GM12878 (cell line): ENCODE data around the gene RTN4R. TPM values are rescaled to one million over a fixed set of nuclear protein-coding genes. Genes with fewer than 3 reads are reported as not detected.
A peak's percentile ranks its signal among the peaks of the same experiment; 100 is the strongest.

ENCODE experiments used
- BCL3 ChIP-seq: IDR thresholded peaks from 2 replicates; pipeline ENCODE4 v1.6.1; 2011; ENCODE audit warnings: borderline replicate concordance, low read depth, mild to moderate bottlenecking, moderate library complexity, low read length; ENCODE audit not compliant: insufficient read depth, poor library complexity, severe bottlenecking
- CHD4 ChIP-seq: fragments of 200-600 bp; sonication (generic); IDR thresholded peaks from 2 replicates; pipeline ENCODE4 v1.6.1; 2016; ENCODE audit warnings: mild to moderate bottlenecking
- ESRRA ChIP-seq: IDR thresholded peaks from 2 replicates; pipeline ENCODE4 v1.6.1; 2012; ENCODE audit warnings: mild to moderate bottlenecking, low read length, improper control_type of control experiment
- ETV6 ChIP-seq, 2 experiments: fragments of 450-650 bp in 1 of 2; IDR thresholded peaks in 1 of 2; conservative IDR thresholded peaks in 1 of 2; 2 replicates each; pipeline ENCODE4 v1.6.1; 2014; ENCODE audit warnings: antibody characterized with exemption in 1 of 2, borderline replicate concordance in 1 of 2, low read depth in 1 of 2, mild to moderate bottlenecking in 1 of 2, moderate library complexity in 1 of 2
- IKZF2 ChIP-seq, 2 experiments: fragments of 450-650 bp; IDR thresholded peaks; 2 replicates each; pipeline ENCODE4 v1.6.1; 2017; ENCODE audit warnings: mild to moderate bottlenecking in 2 of 2, moderate library complexity in 2 of 2
- JUNB ChIP-seq: IDR thresholded peaks from 2 replicates; pipeline ENCODE4 v1.6.1; 2016; ENCODE audit warnings: antibody characterized with exemption, mild to moderate bottlenecking
- NKRF ChIP-seq: fragments of 450-650 bp; conservative IDR thresholded peaks from 2 replicates; pipeline ENCODE4 v1.6.1; 2017; ENCODE audit warnings: mild to moderate bottlenecking, moderate library complexity
- PKNOX1 ChIP-seq: fragments of 450-650 bp; IDR thresholded peaks from 2 replicates; pipeline ENCODE4 v1.6.1; 2016; ENCODE audit warnings: mild to moderate bottlenecking
- POLR2AphosphoS5 ChIP-seq: IDR thresholded peaks from 2 replicates; pipeline ENCODE4 v1.6.1; 2011; ENCODE audit warnings: mild to moderate bottlenecking, low read length, inconsistent platforms
- RBBP5 ChIP-seq: fragments of 200-600 bp; sonication (generic); conservative IDR thresholded peaks from 2 replicates; pipeline ENCODE4 v1.6.1; 2016
- STAT1 ChIP-seq: fragments of 450-650 bp; conservative IDR thresholded peaks from 2 replicates; pipeline ENCODE4 v1.6.1; 2014; ENCODE audit warnings: antibody characterized with exemption, mild to moderate bottlenecking
- TCF12 ChIP-seq: IDR thresholded peaks from 2 replicates; pipeline ENCODE4 v1.6.1; 2011; ENCODE audit warnings: low read depth, mild to moderate bottlenecking, low read length
- ZBTB11 ChIP-seq: fragments of 450-650 bp; formaldehyde crosslinking; IDR thresholded peaks from 2 replicates; pipeline ENCODE4 v1.5.0; 2022; ENCODE audit warnings: mild to moderate bottlenecking, missing genetic modification characterization
- ZBTB33 ChIP-seq: fragments of 450-650 bp; IDR thresholded peaks from 2 replicates; pipeline ENCODE4 v1.6.1; 2017; ENCODE audit warnings: mild to moderate bottlenecking
- ZNF622 ChIP-seq: fragments of 450-650 bp; IDR thresholded peaks from 2 replicates; pipeline ENCODE4 v1.6.1; 2017; ENCODE audit warnings: mild to moderate bottlenecking, inconsistent platforms
- ZSCAN29 ChIP-seq: fragments of 450-650 bp; IDR thresholded peaks from 2 replicates; pipeline ENCODE4 v1.6.1; 2017; ENCODE audit warnings: mild to moderate bottlenecking, moderate library complexity
- polyA plus RNA-seq, 11 experiments: library from polyadenylated mRNA; depleted of rRNA in 4 of 11; unstranded in 6 of 11; stranded (reverse) in 5 of 11; fragments of >200 nt; fragmentation: Nextera tagmentation in 4 of 11; fragmentation: Illumina TruSeq in 1 of 11; extraction: Ambion mirVana in 4 of 11; extraction: Trizol in 1 of 11; gene quantifications; 1 replicate in 1 of 11; 2 replicates in 10 of 11; pipeline versions ENCODE4 v1.2.1 to v1.2.3, GENCODE V29; 2011 to 2016; ENCODE audit warnings: inconsistent platforms in 2 of 11, missing spikeins in 2 of 11, low read depth in 1 of 11
- total RNA-seq, 4 experiments: library from RNA; depleted of rRNA in 3 of 4; stranded (reverse); fragments of >200 nt in 3 of 4; fragmentation: Illumina TruSeq in 1 of 4; extraction: Trizol in 1 of 4; gene quantifications; 2 replicates each; pipeline versions ENCODE4 v1.2.1 to v1.2.3, GENCODE V29; 2013 to 2021

RTN4R gene
- total and polyA plus RNA-seq, 10 of the 15 experiments (the other 5 are each of a cell fraction or from before 2014, with no cell fraction given) = 0.03 to 1.0 (median 0.60) TPM; not detected in 2

- TF ChIP-seq ZBTB33 (no peak), POLR2AphosphoS5 (no peak), ZSCAN29 (no peak), BCL3 (no peak), RBBP5 (no peak), JUNB (peak; percentile 47; the same call in 1 of the 2 replicates), ZBTB11 (CRISPR knock-in tag) (no peak), STAT1 (no peak), IKZF2 (IDR thresholded peaks at IDR 0.05) (peak in 1 of 2 experiments; percentile 34; a peak in 1 of 4 replicates), ETV6 (conservative IDR thresholded peaks at IDR 0.05 in 1 of 2, IDR thresholded peaks at IDR 0.05 in 1 of 2; ENCODE audit: borderline replicate concordance in 1 of 2, low read depth in 1 of 2) (no peak), PKNOX1 (no peak; the same call in 1 of the 2 replicates), NKRF (no peak), TCF12 (0 out of 2 replicates have a peak, but pooled peaks have one; percentile 31), CHD4 (no peak), ZNF622 (no peak), ESRRA (no peak)
Observed at GRCh38 chr22:20247010-20247505, 21.1 kb downstream of the RTN4R start (continued).
